HepG2 (cell line): ENCODE results near the gene SS18L1. TPM values are rescaled to one million over a fixed set of nuclear protein-coding genes. Genes with fewer than 3 reads are reported as not detected.

Experiments used
- HHEX ChIP-seq: IDR thresholded peaks from 2 replicates; pipeline ENCODE4 v1.6.1; 2016; ENCODE audit warnings: control low read depth
- IRF2 ChIP-seq: IDR thresholded peaks from 2 replicates; pipeline ENCODE4 v1.6.1; 2018; ENCODE audit warnings: missing genetic modification reagents, missing compliant biosample characterization
- KLF12 ChIP-seq: sonication (generic); formaldehyde crosslinking; IDR thresholded peaks from 2 replicates; pipeline ENCODE4 v1.4.0; 2020; ENCODE audit warnings: missing genetic modification reagents, borderline replicate concordance
- MTA1 ChIP-seq: sonication (generic); formaldehyde crosslinking; IDR thresholded peaks from 2 replicates; pipeline ENCODE4 v1.4.0; 2020; ENCODE audit warnings: missing genetic modification reagents, mild to moderate bottlenecking, borderline replicate concordance
- NR2F6 ChIP-seq, 2 experiments: IDR thresholded peaks; 2 replicates each; pipeline ENCODE4 v1.6.1; 2016; ENCODE audit warnings: antibody characterized with exemption in 1 of 2, mild to moderate bottlenecking in 1 of 2
- SNAPC4 ChIP-seq: sonication (generic); formaldehyde crosslinking; IDR thresholded peaks from 2 replicates; pipeline ENCODE4 v1.4.0; 2020; ENCODE audit warnings: mild to moderate bottlenecking, missing genetic modification reagents
- TBX3 ChIP-seq: fragments of 450-650 bp; IDR thresholded peaks from 2 replicates; pipeline ENCODE4 v1.6.1; 2017; ENCODE audit warnings: antibody characterized with exemption, mild to moderate bottlenecking, inconsistent platforms, borderline replicate concordance
- XBP1 ChIP-seq: sonication (generic); formaldehyde crosslinking; IDR thresholded peaks from 2 replicates; pipeline ENCODE4 v1.5.0; 2020; ENCODE audit warnings: missing genetic modification reagents
- ZBTB46 ChIP-seq: sonication (generic); formaldehyde crosslinking; IDR thresholded peaks from 2 replicates; pipeline ENCODE4 v1.4.0; 2020; ENCODE audit warnings: mild to moderate bottlenecking, missing genetic modification reagents, borderline replicate concordance
- ZNF124 ChIP-seq: sonication (generic); formaldehyde crosslinking; IDR thresholded peaks from 2 replicates; pipeline ENCODE4 v1.4.0; 2020; ENCODE audit warnings: missing genetic modification reagents
- ZNF317 ChIP-seq: sonication (generic); formaldehyde crosslinking; IDR thresholded peaks from 2 replicates; pipeline ENCODE4 v1.5.0; 2020; ENCODE audit warnings: mild to moderate bottlenecking, missing genetic modification reagents
- ZNF331 ChIP-seq: sonication (generic); formaldehyde crosslinking; IDR thresholded peaks from 2 replicates; pipeline ENCODE4 v1.4.0; 2020; ENCODE audit warnings: missing genetic modification reagents
- ZNF468 ChIP-seq: sonication (generic); formaldehyde crosslinking; IDR thresholded peaks from 2 replicates; pipeline ENCODE4 v1.8.0; 2022; ENCODE audit warnings: mild to moderate bottlenecking, moderate library complexity, missing genetic modification reagents
- ZNF766 ChIP-seq: sonication (generic); formaldehyde crosslinking; IDR thresholded peaks from 2 replicates; pipeline ENCODE4 v1.5.0; 2020; ENCODE audit warnings: missing genetic modification reagents, borderline replicate concordance
- ZNF784 ChIP-seq: sonication (generic); formaldehyde crosslinking; IDR thresholded peaks from 2 replicates; pipeline ENCODE4 v1.5.1; 2020; ENCODE audit warnings: missing genetic modification reagents, mild to moderate bottlenecking, borderline replicate concordance
- polyA plus RNA-seq, 8 experiments: library from polyadenylated mRNA; depleted of rRNA in 3 of 8; stranded (reverse) in 7 of 8; unstranded in 1 of 8; fragments of >200 nt; fragmentation: Illumina TruSeq in 4 of 8; extraction: Trizol in 4 of 8; gene quantifications; 2 replicates each; pipeline versions ENCODE4 v1.2.1 to v1.2.3, GENCODE V29; 2011 to 2016; ENCODE audit warnings: low read depth in 4 of 8, missing spikeins in 1 of 8, mixed read lengths in 1 of 8; ENCODE audit not compliant: insufficient read depth in 1 of 8
- total RNA-seq, 5 experiments: library from RNA; depleted of rRNA; stranded (reverse); fragments of >200 nt; fragmentation: Illumina TruSeq; extraction: Trizol; gene quantifications; 2 replicates each; pipeline ENCODE4 v1.2.3, GENCODE V29; 2016; ENCODE audit warnings: low read depth in 1 of 5
- TF ChIP-seq, protein P1 (sequence below): sonication (generic); formaldehyde crosslinking; IDR thresholded peaks from 2 replicates; pipeline ENCODE4 v1.4.0; 2020; ENCODE audit warnings: missing genetic modification reagents, borderline replicate concordance
- TF ChIP-seq, protein P2 (sequence below): IDR thresholded peaks from 2 replicates; pipeline ENCODE4 v1.6.1; 2016; ENCODE audit warnings: low read depth, control low read depth

The SS18L1 gene
- total and polyA plus RNA-seq, 2 of the 13 experiments (the other 11 are each of a cell fraction or from before 2014, with no cell fraction given) = 17.8 to 27.6 TPM

GRCh38 chr20:62143081-62143956 lies at the start of gene SS18L1, which contains the start of gene PSMA7 (continued):
- TF ChIP-seq MTA1 (CRISPR knock-in tag) (peak; percentile 71; the same call in 1 of the 2 replicates), XBP1 (no peak), ZNF766 (peak; percentile 90), TBX3 (no peak), NR2F6 (IDR thresholded peaks at IDR 0.05) (no peak), NR2F6 (CRISPR knock-in tag; IDR thresholded peaks at IDR 0.05) (peak; percentile 57; the same call in 1 of the 2 replicates), ZNF331 (CRISPR knock-in tag) (peak; percentile 45), SNAPC4 (CRISPR knock-in tag) (no peak), KLF12 (CRISPR knock-in tag) (peak; percentile 77; the same call in 1 of the 2 replicates), ZNF784 (CRISPR knock-in tag) (peak; percentile 96), IRF2 (CRISPR knock-in tag) (peak; percentile 24; the same call in 1 of the 2 replicates), ZNF124 (CRISPR knock-in tag) (peak; percentile 66), ZNF468 (0 out of 2 replicates have a peak, but pooled peaks have one; percentile 13), HHEX (CRISPR knock-in tag) (no peak), ZBTB46 (no peak), ZNF317 (CRISPR knock-in tag) (no peak)
- TF ChIP-seq, protein P1, sequence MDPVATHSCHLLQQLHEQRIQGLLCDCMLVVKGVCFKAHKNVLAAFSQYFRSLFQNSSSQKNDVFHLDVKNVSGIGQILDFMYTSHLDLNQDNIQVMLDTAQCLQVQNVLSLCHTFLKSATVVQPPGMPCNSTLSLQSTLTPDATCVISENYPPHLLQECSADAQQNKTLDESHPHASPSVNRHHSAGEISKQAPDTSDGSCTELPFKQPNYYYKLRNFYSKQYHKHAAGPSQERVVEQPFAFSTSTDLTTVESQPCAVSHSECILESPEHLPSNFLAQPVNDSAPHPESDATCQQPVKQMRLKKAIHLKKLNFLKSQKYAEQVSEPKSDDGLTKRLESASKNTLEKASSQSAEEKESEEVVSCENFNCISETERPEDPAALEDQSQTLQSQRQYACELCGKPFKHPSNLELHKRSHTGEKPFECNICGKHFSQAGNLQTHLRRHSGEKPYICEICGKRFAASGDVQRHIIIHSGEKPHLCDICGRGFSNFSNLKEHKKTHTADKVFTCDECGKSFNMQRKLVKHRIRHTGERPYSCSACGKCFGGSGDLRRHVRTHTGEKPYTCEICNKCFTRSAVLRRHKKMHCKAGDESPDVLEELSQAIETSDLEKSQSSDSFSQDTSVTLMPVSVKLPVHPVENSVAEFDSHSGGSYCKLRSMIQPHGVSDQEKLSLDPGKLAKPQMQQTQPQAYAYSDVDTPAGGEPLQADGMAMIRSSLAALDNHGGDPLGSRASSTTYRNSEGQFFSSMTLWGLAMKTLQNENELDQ (CRISPR knock-in tag) = no peak
- TF ChIP-seq, protein P2, sequence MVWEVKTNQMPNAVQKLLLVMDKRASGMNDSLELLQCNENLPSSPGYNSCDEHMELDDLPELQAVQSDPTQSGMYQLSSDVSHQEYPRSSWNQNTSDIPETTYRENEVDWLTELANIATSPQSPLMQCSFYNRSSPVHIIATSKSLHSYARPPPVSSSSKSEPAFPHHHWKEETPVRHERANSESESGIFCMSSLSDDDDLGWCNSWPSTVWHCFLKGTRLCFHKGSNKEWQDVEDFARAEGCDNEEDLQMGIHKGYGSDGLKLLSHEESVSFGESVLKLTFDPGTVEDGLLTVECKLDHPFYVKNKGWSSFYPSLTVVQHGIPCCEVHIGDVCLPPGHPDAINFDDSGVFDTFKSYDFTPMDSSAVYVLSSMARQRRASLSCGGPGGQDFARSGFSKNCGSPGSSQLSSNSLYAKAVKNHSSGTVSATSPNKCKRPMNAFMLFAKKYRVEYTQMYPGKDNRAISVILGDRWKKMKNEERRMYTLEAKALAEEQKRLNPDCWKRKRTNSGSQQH (CRISPR knock-in tag) = peak; percentile 62; the same call in 1 of the 2 replicates
